Measurements from ENCODE around the gene FAF1.
"Not testable (repeated sequence)": the region's sequence is repeated elsewhere in the genome, so short reads cannot be mapped to it uniquely, and the experiment has no call there.

Gene FAF1

GRCh38 chr1:50754764-50755163 lies 205.3 kb downstream of the FAF1 start:
- H2BK120ac ChIP-seq (ENCODE audit: insufficient read depth, low read length, poor library complexity); H2BK5ac ChIP-seq (ENCODE audit: low read depth, low read length, poor library complexity); H3K79me2 ChIP-seq (ENCODE audit: control insufficient read depth, insufficient read depth, low read length, poor library complexity); H2AK5ac ChIP-seq (ENCODE audit: low read length); H3K4me1 ChIP-seq (ENCODE audit: control insufficient read depth in 1 of 2, insufficient read depth in 2 of 2, low read length in 2 of 2); H3K36me3 ChIP-seq (ENCODE audit: control insufficient read depth in 1 of 2, insufficient read depth in 2 of 2, low read length in 2 of 2); H3K9ac ChIP-seq (ENCODE audit: low read length); H3K14ac ChIP-seq (ENCODE audit: low read length); H4K8ac ChIP-seq (ENCODE audit: low read depth, low read length); DNase-seq; H2AFZ ChIP-seq (ENCODE audit: insufficient read depth, low read length, poor library complexity); H4K12ac ChIP-seq (ENCODE audit: low read depth, low read length); H2BK12ac ChIP-seq (ENCODE audit: low read length); H3K27me3 ChIP-seq (ENCODE audit: insufficient read depth, low read length); H3K4me2 ChIP-seq (ENCODE audit: low read length); H3K18ac ChIP-seq (ENCODE audit: low read length); H3K23ac ChIP-seq (ENCODE audit: low read length); H3K79me1 ChIP-seq (ENCODE audit: low read length); H3K27ac ChIP-seq (ENCODE audit: low read depth, low read length); H4K91ac ChIP-seq (ENCODE audit: low read depth, low read length); H3K4me3 ChIP-seq (ENCODE audit: low read depth, low read length); H3K4ac ChIP-seq (ENCODE audit: low read depth, low read length); H3K9me3 ChIP-seq (ENCODE audit: insufficient read depth, low read depth, low read length): not testable (repeated sequence)
- WGBS (ENCODE audit: extremely low coverage, insufficient coverage, insufficient read length) = no CpG with 5 or more reads among the region's 1 CpG

GRCh38 chr1:50750021-50750619 lies 209.9 kb downstream of the FAF1 start:
- Histone ChIP-seq H3K27ac (ENCODE audit: low read depth, low read length) (no peak overlapping the region), H4K91ac (ENCODE audit: low read depth, low read length) (no peak overlapping the region), H4K8ac (ENCODE audit: low read depth, low read length) (no peak overlapping the region), H3K9ac (ENCODE audit: low read length) (no peak overlapping the region), H3K18ac (ENCODE audit: low read length) (no peak overlapping the region), H2AK5ac (ENCODE audit: low read length) (no peak overlapping the region), H3K4me1 (ENCODE audit: control insufficient read depth in 1 of 2, insufficient read depth in 2 of 2, low read length in 2 of 2) (no peaks in the 10 kb centered on the region), H3K14ac (ENCODE audit: low read length) (no peak overlapping the region), H3K9me3 (ENCODE audit: insufficient read depth, low read depth, low read length) (no peaks in the 10 kb centered on the region), H2AFZ (ENCODE audit: insufficient read depth, low read length, poor library complexity) (no peak overlapping the region), H4K12ac (ENCODE audit: low read depth, low read length) (no peak overlapping the region), H2BK120ac (ENCODE audit: insufficient read depth, low read length, poor library complexity) (no peak overlapping the region), H3K23ac (ENCODE audit: low read length) (no peak overlapping the region), H3K27me3 (ENCODE audit: insufficient read depth, low read length) (no peaks in the 10 kb centered on the region), H3K79me1 (ENCODE audit: low read length) (no peaks in the 10 kb centered on the region), H2BK5ac (ENCODE audit: low read depth, low read length, poor library complexity) (no peak overlapping the region), H3K36me3 (ENCODE audit: control insufficient read depth in 1 of 2, insufficient read depth in 2 of 2, low read length in 2 of 2) (peaks cover 0 to 7% of the 10 kb centered on the region in 2 experiments), H2BK12ac (ENCODE audit: low read length) (no peak overlapping the region), H3K4me3 (ENCODE audit: low read depth, low read length) (no peak overlapping the region), H3K79me2 (ENCODE audit: control insufficient read depth, insufficient read depth, low read length, poor library complexity) (peaks cover 1% of the 10 kb centered on the region), H3K4ac (ENCODE audit: low read depth, low read length) (no peak overlapping the region), H3K4me2 (ENCODE audit: low read length) (no peak overlapping the region)
- WGBS (ENCODE audit: extremely low coverage, insufficient coverage, insufficient read length) = no CpG with 5 or more reads among the region's 2 CpGs
- peak in 1 of 2 donors; percentile 27 for DNase-seq

- H4K91ac ChIP-seq (ENCODE audit: low read depth, low read length) = no peak overlapping the region
- no peak for DNase-seq
- no peak overlapping the region for H4K12ac ChIP-seq (ENCODE audit: low read depth, low read length)
- no peaks in the 10 kb centered on the region for H3K4me1 ChIP-seq (ENCODE audit: control insufficient read depth in 1 of 2, insufficient read depth in 2 of 2, low read length in 2 of 2)
- H3K4ac ChIP-seq (ENCODE audit: low read depth, low read length) = no peak overlapping the region
- H3K27me3 ChIP-seq (ENCODE audit: insufficient read depth, low read length) = no peaks in the 10 kb centered on the region
- H3K27ac ChIP-seq (ENCODE audit: low read depth, low read length) = no peak overlapping the region
- peaks cover 0 to 9% of the 10 kb centered on the region in 2 experiments for H3K36me3 ChIP-seq (ENCODE audit: control insufficient read depth in 1 of 2, insufficient read depth in 2 of 2, low read length in 2 of 2)
- WGBS (ENCODE audit: extremely low coverage, insufficient coverage, insufficient read length) = no CpG with 5 or more reads among the region's 1 CpG
- no peak overlapping the region for H2AK5ac ChIP-seq (ENCODE audit: low read length)
- H2AFZ ChIP-seq (ENCODE audit: insufficient read depth, low read length, poor library complexity) = no peak overlapping the region
- H3K14ac ChIP-seq (ENCODE audit: low read length) = no peak overlapping the region
- no peak overlapping the region for H3K23ac ChIP-seq (ENCODE audit: low read length)
- no peak overlapping the region for H2BK5ac ChIP-seq (ENCODE audit: low read depth, low read length, poor library complexity)
- H2BK120ac ChIP-seq (ENCODE audit: insufficient read depth, low read length, poor library complexity) = no peak overlapping the region
- no peak overlapping the region for H3K4me2 ChIP-seq (ENCODE audit: low read length)
- H3K18ac ChIP-seq (ENCODE audit: low read length) = no peak overlapping the region
- H3K9ac ChIP-seq (ENCODE audit: low read length) = no peak overlapping the region
- H2BK12ac ChIP-seq (ENCODE audit: low read length) = no peak overlapping the region
- no peaks in the 10 kb centered on the region for H3K79me1 ChIP-seq (ENCODE audit: low read length)
- peaks cover 1% of the 10 kb centered on the region for H3K79me2 ChIP-seq (ENCODE audit: control insufficient read depth, insufficient read depth, low read length, poor library complexity)
- H3K4me3 ChIP-seq (ENCODE audit: low read depth, low read length) = no peak overlapping the region
- no peaks in the 10 kb centered on the region for H3K9me3 ChIP-seq (ENCODE audit: insufficient read depth, low read depth, low read length)
- H4K8ac ChIP-seq (ENCODE audit: low read depth, low read length) = no peak overlapping the region
Observed at GRCh38 chr1:50747394-50747793, 212.7 kb downstream of the FAF1 start.

- Histone ChIP-seq H3K4ac (ENCODE audit: low read depth, low read length) (no peak overlapping the region), H3K79me2 (ENCODE audit: control insufficient read depth, insufficient read depth, low read length, poor library complexity) (peaks cover 1% of the 10 kb centered on the region), H3K27ac (ENCODE audit: low read depth, low read length) (no peak overlapping the region), H3K9me3 (ENCODE audit: insufficient read depth, low read depth, low read length) (no peaks in the 10 kb centered on the region), H2BK5ac (ENCODE audit: low read depth, low read length, poor library complexity) (no peak overlapping the region), H4K8ac (ENCODE audit: low read depth, low read length) (no peak overlapping the region), H3K18ac (ENCODE audit: low read length) (no peak overlapping the region), H2BK120ac (ENCODE audit: insufficient read depth, low read length, poor library complexity) (no peak overlapping the region), H2AFZ (ENCODE audit: insufficient read depth, low read length, poor library complexity) (no peak overlapping the region), H3K4me3 (ENCODE audit: low read depth, low read length) (no peak overlapping the region), H2BK12ac (ENCODE audit: low read length) (no peak overlapping the region), H3K23ac (ENCODE audit: low read length) (no peak overlapping the region), H3K4me1 (ENCODE audit: control insufficient read depth in 1 of 2, insufficient read depth in 2 of 2, low read length in 2 of 2) (no peaks in the 10 kb centered on the region), H3K4me2 (ENCODE audit: low read length) (no peak overlapping the region), H4K91ac (ENCODE audit: low read depth, low read length) (no peak overlapping the region), H3K9ac (ENCODE audit: low read length) (no peak overlapping the region), H3K27me3 (ENCODE audit: insufficient read depth, low read length) (no peaks in the 10 kb centered on the region), H3K36me3 (ENCODE audit: control insufficient read depth in 1 of 2, insufficient read depth in 2 of 2, low read length in 2 of 2) (peaks cover 0 to 10% of the 10 kb centered on the region in 2 experiments), H2AK5ac (ENCODE audit: low read length) (no peak overlapping the region), H3K79me1 (ENCODE audit: low read length) (no peaks in the 10 kb centered on the region), H3K14ac (ENCODE audit: low read length) (no peak overlapping the region), H4K12ac (ENCODE audit: low read depth, low read length) (no peak overlapping the region)
- no CpG with 5 or more reads among the region's 3 CpGs for WGBS (ENCODE audit: extremely low coverage, insufficient coverage, insufficient read length)
- no peak for DNase-seq
Observed at GRCh38 chr1:50742523-50742922, 217.5 kb downstream of the FAF1 start.
